Stimulated activated CD8-positive, alpha-beta memory T cell treated with anti-CD3 and anti-CD28 coated beads, Interleukin-12 subunit alpha, Interleukin-12 subunit beta, amount 100 ng/mL, for 24 hours (primary cell): Measurements from ENCODE around the gene FAAP20.

Experiments used
- DNase-seq: peaks from one replicate; pipeline ENCODE4 v3.0.0-alpha.2; 2020; ENCODE audit errors: extremely low read depth

Gene FAAP20

GRCh38 chr1:2230781-2231531, 36.4 kb upstream of the FAAP20 start:
- DNase-seq, result no peak

DNA sequence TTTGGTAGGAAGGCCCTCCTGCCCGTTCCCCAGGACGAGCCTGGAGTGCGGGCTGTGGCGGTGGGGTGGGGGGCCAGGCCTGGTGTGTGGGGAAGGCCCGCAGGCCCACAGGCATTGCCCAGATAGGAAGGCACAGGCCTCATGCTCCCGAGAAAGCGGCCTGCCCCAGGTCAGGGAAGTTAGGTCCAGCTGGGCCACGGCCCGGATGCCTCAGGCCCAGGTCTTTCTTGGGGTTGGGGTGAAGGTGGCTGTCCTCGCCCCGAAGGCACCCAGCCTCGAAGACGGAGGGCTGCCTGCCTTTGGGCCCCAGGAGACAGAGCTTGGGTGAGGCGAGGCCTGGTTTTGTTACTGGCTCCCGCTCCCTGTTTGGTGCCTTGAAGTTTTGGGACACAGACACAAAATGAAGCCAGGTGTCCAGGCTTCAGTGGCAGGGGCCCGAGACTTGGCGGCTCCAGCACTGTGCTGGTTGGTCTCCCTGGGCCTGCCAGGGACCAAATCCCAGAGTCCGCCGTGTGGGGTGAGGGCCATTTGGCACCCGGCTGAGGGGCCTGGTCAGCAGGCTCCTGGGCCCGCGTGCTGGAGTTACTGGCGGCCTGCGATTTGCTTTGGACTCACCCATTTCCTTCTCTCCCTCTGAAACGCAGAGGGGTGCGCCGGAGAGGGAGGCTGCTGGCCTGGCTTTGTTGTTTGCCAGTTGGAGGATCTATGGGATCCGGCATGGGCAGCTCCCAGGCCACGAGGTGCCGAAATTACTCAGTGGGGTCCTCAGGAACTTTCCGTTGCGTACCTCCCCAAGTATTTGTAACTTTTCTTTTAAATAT, 35.5 kb upstream of the FAAP20 start:
- no peak for DNase-seq

- no peak for DNase-seq
Measured at GRCh38 chr1:2229037-2229864, 34.7 kb upstream of the FAAP20 start.

DNA sequence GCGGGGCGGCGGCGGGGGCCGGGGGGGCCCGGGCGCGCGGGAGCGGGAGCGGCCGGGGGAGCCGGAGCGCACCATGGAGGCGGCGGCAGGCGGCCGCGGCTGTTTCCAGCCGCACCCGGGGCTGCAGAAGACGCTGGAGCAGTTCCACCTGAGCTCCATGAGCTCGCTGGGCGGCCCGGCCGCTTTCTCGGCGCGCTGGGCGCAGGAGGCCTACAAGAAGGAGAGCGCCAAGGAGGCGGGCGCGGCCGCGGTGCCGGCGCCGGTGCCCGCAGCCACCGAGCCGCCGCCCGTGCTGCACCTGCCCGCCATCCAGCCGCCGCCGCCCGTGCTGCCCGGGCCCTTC, 34.1 kb upstream of the FAAP20 start:
- DNase-seq, result no peak

DNA sequence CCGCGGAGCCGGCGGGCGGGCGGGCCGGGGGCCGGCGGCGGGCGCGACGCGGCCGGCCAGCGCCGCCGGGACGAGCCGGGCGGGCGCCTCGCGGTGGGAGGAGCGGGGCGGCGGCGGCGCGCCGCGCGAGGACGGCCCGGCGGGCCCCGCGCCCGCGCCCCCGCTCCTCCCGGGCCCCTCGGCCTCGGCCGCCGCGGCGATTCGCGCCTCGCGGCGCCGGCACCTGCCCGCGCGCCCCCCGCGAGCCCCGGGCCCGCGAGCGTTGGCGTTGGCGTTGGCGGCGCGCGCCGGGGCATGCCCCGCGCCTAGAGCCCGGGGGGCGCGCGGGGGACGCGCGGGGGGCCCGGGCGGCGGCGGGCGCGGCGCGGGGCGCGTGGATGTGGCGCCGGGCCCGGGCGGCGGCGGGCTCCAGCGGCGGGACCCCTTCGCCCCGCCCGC, 33.6 kb upstream of the FAAP20 start, which contains the start of gene SKI:
Gene SKI (plus strand): TSS at position 163 of the 438 bp plus-strand sequence. CDS start 448 bp downstream, outside the sequence.
- DNase-seq, result no peak

DNA sequence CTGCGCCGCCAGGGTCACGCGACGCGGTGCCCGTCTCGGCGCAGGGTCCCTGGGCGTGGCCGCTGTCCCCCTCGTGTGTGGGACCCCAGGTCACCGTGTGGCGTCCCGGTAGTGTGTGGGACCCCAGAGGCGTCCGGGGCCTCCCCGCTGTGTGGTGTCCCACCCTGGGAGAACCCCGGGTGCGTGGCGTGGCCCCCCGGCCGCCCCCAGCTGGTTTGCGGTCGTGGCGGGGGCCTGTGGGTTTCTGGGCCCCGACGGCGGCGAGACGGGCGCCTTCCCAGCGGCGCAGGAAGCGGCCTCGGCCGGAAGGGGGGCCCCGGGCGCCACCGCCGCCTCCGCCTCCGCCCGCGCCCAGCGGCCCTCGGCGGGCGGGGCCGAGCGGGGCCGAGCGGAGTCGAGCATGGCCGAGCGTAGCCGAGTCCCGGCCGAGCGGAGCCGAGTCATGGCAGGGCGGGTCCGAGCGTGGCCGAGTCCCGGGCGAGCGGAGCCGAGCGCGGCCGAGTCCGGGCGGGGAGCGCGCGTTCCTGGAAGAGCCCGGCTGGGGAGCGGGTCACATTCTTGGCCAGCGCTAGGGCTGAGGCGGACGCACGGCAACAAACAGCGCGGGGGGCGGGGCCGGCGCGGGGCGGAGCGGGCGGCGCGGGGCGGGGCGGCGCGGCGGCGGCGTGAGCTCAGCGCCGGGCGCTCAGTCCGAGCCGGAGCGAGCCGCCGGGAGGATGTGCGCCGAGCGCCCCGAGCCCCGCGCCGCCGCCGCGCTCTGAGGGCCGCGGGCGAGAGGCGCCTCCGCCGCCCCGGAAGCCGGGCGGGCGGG, 33.0 kb upstream of the FAAP20 start:
- peak; percentile 83 for DNase-seq

DNA sequence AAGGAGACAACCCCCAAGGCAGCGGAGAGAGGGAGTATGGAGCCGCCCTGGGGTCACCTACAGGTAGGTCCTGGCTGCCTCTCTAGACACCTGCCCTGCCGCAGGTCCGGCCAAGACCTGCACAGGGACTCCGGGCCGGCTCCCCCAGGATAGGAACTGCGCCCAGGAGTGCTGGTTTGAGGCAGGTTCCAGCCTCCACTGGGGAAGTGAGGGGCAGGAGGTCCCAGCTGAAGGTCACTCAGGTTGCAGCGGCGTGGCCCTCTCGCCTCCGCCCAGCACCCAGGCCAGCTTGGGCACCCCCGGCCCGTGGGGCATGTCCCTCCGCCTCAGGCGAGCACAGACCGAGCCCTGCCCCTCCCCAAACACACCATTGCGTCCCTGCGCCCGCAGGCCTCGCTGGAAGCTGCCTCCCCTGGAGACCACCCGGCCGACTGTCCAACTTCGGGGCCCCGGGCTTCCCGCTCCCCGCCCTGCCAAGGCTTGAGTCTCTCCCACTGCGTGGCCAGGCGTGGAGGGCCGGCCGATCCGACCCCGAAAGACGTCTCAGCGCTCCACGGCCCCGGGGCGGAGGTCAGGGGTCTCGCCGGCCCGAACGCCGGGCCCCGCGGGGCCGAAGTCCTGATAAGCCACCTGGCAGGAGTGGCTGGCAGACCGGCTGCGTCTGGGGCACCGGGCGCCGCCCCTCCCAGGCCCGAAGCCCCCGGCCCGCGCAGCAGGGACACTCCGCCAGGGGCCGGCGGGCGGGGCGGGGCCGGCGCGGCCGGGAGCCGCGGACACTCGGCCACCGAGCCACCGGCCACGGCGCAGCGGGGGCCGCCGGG, 32.2 kb upstream of the FAAP20 start:
- DNase-seq, result no peak

DNA sequence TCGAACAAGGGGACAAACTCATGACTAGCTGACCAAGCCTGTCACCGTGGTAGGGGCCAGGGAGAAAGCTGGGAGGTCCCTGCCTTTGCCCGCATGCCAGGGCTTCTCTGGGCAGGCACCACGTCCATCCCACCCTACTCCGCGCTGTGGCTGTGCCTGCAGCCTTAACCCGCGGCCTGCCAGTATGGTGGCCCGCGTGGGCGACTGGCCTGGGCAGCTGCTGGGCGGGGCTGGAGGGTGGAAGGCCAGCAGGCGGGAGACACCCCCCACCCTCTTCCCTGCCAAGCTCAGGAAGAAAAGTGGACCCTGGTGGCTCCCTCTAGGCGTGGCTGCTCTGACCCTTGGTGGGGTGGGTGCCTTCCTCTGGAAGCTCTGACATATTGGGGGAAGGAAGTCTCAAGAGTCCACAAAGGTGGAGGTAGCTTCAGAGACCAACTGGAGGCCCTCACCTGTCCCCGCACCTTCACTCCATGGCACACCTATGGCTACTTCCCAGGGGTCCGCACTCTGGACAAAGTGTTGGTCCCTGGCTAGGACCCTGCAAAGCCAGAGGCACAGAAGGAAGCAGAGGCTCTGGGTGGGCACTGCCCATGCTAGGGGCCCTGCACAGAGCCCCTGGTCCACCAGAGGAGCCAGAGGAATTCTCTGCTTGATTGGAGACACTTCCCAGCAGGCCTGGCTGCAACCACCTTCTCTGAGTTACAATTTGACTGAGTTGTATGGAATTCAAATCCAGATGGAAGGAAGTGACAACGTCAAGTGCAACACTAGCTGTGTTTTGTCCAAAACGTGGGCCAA, 30.3 kb upstream of the FAAP20 start:
- no peak for DNase-seq

GRCh38 chr1:2224170-2224584, 29.6 kb upstream of the FAAP20 start:
- DNase-seq, result no peak

DNA sequence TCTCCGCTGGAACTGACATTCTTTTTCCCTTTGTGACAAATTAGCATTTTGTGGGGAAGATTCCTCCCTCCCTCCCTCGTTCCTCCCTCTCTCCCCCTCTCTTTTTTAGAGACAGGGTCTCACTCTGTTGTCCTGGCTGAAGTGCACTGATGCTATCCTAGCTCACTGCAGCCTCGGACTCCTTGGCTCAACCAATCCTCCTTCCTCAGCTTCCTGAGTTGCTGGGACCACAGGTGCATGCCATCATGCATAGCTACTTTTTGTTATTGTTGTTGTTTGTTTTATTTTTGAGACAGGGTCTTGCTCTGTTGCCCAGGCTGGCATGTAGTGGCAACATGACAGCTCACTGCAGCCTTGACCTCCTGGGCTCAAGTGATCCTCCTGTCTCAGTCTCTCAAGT, 26.7 kb upstream of the FAAP20 start:
- no peak for DNase-seq

DNA sequence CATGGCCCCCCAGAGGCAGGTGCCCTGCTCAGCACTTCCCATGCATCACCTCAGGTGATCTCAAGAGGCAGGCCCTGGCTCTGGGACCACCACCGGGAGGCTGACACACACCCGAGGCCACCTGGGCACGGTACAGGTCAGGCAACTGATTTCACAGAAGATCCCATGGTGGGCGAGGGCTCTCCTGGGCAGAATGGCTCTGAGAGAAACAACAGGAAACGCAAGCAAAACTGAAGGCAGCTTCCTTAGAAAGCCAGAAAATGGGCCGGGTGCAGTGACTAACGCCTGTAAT, 22.1 kb upstream of the FAAP20 start:
- no peak for DNase-seq

GRCh38 chr1:2215909-2216766, 21.6 kb upstream of the FAAP20 start:
- no peak for DNase-seq

DNA sequence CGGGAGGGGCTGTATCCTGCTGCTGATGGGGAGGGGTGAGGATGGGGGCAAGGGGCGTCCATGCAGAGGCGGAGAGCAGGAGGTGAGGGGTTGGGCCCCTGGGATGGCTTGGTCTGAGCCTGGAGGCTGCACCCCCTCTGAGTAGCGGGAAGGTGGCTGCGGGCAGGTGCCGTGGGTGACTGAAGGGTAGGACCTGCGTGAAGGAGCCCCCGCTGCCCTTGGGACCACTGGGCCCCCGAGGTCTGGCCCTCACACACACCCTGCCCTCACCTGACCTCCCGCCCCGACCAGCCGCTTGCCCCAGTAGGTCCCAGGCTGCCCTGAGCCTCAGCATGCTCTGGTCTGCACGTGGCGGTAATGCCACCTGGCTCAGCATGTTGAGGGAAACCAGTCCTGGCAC, 20.8 kb upstream of the FAAP20 start:
- no peak for DNase-seq

GRCh38 chr1:2214541-2215241, 20.1 kb upstream of the FAAP20 start:
- DNase-seq, result no peak

GRCh38 chr1:2213576-2214505, 19.3 kb upstream of the FAAP20 start:
- DNase-seq, result no peak

- DNase-seq, result no peak
Measured at GRCh38 chr1:2212532-2213491, 18.2 kb upstream of the FAAP20 start.
